HG03558 (cell line): ENCODE results near the gene SPN.
"Not testable (repeated sequence)": the region's sequence is repeated elsewhere in the genome, so short reads cannot be mapped to it uniquely, and the experiment has no call there.

Source experiments
- ATAC-seq: cut with Tn5 transposase; IDR thresholded peaks from one replicate; pipeline ENCODE4 v1.9.1; 2021; ENCODE audit warnings: moderate number of reproducible peaks; ENCODE audit not compliant: unreplicated experiment; ENCODE audit errors: extremely low read depth

The SPN gene

DNA sequence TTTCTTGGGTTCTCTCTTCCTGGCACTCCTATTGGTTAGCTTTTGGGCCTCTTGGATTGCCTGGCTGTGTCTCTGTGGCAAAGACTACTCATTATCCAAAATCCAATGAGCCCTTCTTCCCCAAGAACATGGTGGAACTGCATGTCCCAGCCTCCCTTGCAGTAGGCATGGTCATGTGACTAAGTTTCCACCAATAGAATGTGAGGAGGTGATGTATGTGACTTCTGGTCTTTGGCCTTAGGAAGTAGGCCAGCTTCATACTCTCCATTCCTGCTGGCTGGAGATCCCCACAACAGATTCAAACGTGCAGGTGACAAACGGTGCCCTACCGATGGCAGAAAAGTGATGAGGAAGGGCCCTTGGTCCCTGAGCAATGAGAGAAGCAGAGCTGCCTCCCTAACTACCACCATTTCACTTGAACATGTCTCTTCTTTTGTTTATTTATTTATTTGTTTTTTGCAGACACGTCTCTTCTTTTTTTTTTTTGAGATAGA lies 17.3 kb upstream of the SPN start:
- ATAC-seq, result no peak

- no peak for ATAC-seq
Measured at GRCh38 chr16:29646947-29647346, 16.1 kb upstream of the SPN start.

GRCh38 chr16:29649588-29650494 lies 13.2 kb upstream of the SPN start:
- no peak for ATAC-seq

DNA sequence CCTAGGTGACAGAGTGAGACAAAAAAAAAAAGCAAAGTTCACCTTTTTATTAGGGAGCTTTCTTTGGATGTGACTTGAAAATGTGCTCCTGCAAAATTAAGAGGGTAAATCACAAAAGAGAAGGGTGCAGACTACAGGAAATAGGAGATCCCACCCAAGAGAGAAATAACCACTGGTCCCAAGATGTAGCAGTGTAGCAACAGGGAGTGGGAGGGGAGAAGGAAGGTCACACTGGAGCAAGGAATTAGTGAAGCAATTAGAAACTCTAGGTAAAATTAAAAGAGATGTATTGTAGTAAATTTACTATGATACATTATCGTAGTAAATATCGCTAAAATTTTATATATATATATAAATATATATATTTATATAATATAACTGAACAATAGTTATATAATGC lies 12.3 kb upstream of the SPN start:
- no peak for ATAC-seq

- no peak for ATAC-seq
Measured at GRCh38 chr16:29651774-29652349, 11.2 kb upstream of the SPN start.

DNA sequence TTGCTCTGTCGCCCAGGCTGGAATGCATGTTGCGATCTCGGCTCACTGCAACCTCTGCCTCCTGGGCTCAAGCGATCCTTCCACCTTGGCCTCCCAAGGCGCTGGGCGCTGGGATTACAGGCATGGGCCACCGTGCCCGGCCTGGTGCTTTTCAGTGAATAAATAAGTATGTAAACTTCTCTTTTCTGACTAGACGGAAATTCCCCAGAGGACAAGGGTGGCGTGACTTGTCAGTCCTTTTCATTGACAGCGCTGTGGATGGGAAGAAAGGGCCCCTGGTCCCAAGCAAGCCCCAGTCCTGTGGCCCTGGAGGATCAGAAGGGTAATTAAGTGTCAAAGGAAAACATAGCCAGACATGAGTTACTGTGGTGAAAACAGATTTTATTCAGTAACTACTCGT lies 9.6 kb upstream of the SPN start:
- no peak for ATAC-seq

GRCh38 chr16:29653890-29654289 lies 9.2 kb upstream of the SPN start:
- ATAC-seq, result not testable (repeated sequence)

GRCh38 chr16:29656688-29657523 lies 6.1 kb upstream of the SPN start:
- no peak for ATAC-seq

DNA sequence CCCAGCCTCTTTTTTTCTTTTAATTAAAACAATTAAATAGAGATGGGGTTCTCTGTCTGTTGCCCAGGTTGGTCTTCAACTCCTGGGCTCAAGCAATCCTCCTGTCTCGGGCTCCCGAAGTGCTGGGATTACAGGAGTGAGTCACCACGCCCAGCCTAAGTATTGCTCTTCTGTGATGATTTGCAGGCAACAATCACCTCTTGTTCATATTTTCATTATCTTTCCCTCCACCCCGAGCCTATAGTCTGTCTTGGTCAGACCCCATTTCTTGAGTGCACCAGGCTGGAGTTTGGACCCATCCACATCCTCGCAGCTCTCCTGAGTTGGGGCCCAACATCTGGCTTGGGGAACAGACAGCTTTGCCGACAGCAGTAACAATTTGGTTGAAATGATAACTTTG lies 4.3 kb upstream of the SPN start:
- no peak for ATAC-seq

- no peak for ATAC-seq
Measured at GRCh38 chr16:29662000-29662728, 883 bp upstream of the SPN start.

DNA sequence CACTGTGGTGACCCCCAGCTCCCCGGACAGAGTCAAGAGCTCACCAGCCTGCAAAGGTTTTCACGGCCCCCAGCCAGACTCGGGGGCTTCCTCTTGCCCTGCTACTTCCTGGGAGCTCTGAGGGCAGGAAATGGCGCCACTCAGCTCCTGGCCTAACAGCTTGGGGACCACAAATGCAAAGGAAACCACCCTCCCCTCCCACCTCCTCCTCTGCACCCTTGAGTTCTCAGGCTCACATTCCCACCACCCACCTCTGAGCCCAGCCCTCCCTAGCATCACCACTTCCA lies 375 bp upstream of the SPN start:
- ATAC-seq, result no peak

DNA sequence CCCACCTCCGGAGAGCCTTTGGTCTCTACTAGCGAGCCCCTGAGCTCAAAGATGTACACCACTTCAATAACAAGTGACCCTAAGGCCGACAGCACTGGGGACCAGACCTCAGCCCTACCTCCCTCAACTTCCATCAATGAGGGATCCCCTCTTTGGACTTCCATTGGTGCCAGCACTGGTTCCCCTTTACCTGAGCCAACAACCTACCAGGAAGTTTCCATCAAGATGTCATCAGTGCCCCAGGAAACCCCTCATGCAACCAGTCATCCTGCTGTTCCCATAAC lies 702 bp downstream of the SPN start:
- no peak for ATAC-seq

DNA sequence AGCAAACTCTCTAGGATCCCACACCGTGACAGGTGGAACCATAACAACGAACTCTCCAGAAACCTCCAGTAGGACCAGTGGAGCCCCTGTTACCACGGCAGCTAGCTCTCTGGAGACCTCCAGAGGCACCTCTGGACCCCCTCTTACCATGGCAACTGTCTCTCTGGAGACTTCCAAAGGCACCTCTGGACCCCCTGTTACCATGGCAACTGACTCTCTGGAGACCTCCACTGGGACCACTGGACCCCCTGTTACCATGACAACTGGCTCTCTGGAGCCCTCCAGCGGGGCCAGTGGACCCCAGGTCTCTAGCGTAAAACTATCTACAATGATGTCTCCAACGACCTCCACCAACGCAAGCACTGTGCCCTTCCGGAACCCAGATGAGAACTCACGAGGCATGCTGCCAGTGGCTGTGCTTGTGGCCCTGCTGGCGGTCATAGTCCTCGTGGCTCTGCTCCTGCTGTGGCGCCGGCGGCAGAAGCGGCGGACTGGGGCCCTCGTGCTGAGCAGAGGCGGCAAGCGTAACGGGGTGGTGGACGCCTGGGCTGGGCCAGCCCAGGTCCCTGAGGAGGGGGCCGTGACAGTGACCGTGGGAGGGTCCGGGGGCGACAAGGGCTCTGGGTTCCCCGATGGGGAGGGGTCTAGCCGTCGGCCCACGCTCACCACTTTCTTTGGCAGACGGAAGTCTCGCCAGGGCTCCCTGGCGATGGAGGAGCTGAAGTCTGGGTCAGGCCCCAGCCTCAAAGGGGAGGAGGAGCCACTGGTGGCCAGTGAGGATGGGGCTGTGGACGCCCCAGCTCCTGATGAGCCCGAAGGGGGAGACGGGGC lies 1.3 kb downstream of the SPN start:
- ATAC-seq, result no peak

DNA sequence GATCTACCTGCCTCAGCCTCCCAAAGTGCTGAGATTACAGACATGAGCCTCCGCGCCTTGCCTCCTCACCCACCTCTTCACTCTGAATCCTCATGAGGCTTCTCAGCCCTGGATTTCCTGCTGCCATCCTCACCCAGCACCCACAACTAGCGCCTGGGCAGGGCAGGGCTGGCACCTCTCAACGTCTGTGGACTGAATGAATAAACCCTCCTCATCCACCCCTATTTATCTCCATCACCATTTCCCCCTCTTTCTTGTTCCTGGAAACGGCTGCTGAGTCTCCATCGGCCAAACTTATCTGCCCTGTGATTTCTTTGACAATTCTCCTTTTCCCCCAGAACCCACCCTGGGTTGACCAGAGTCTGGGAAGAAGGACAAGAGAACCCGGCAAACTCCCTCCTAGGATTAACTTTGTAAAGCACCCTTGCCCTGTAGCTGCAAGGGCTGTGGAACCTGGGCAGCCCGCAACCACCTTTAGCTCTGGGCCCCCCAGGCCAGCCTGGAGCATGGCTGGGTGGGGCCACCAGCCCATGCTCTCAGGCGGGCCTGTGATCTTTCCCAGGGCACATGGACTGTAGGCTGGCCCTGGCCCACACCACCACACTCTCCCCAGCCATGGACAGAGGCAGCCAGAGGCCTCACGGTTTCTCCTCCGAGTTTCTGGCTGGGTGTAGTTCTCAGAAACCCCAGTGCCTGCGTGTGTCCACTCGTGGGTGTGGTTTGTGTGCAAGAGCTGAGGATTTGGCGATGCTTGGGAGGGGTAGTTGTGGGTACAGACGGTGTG lies 2.4 kb downstream of the SPN start:
- no peak for ATAC-seq

DNA sequence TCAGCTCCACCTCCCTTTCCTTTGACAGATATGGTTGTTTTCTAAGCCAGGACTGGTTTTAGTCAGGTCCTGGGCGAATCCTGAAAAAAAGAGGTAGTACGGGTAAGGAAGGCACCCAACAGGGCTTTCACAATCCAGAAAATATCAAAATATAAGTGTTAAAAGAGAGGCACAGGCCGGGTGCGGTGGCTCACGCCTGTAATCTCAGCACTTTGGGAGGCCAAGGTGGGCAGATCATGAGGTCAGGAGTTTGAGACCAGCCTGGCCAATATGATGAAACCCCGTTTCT lies 4.2 kb downstream of the SPN start:
- ATAC-seq, result not testable (repeated sequence)

DNA sequence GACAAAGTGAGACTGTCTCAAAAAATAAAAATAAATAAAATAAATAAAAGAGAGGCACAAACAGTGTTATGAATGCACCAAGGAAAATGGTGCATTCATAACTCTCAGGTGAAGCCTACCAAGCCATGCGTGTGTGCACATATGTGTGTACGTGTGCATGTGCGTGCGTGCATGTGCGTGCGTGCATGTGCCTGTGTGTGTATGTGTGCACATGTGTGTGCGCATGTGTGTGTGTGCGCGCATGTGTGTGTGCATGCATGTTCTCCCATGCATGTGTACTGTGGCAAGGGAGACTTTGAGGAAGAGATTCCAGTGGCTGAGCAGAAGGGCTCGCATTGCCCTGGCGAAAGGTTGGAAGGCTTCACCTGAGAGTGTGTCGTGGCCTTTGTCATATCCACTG lies 4.7 kb downstream of the SPN start:
- ATAC-seq, result no peak

DNA sequence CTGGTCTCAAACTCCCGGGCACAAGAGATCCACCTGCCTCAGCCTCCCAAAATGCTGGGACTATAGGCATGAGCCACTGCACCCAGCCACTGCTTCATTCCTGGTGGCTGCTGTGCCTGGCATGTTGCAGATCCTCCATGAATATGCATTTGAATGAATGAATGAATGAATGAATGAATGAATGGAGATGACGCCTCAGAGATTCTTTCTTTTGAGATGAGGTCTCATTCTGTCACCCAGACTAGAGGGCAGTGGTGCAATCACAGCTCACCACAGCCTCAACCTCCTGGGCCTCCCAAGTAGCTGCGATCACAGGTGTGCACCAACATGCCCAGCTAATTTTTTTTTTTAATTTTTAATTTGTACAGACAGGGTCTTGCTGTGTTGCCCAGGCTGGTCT lies 5.2 kb downstream of the SPN start:
- ATAC-seq, result no peak

DNA sequence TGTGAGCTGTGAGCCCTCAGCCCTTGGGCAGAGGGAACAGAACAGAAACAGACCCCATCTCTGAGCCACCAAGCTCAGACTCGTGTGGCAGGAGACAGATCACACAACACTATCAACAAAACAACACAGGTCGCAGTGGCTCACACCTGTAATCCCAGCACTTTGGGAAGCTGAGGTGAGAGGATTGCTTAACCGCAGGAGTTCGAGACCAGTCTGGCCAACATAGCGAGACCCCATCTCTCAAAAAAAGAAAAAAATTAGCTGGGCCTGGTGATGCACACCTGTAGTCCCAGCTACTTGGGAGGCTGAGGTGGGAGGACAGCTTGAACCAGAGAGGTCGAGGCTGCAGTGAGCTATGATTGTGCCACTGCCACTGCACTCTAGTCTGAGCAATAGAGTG lies 10.5 kb downstream of the SPN start:
- ATAC-seq, result no peak

DNA sequence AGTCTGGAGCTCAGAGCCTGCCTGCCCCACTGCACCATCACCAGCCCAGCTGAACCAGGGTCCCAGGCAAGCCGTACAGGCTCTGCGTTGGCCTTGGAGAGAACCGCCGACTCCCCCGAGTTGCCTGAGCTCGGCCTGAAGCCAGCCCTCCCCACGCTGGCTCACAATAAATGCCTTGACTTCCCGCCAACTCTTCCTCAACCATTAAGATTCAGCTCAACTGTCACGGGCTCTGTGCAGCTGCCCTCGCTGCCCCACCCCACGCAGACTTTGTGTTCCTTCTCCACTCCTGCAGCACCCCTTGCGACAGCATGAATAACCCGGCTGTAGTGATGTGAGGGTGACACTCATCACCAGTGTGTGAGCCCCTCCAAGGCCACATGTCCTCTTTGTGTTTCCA lies 11.1 kb downstream of the SPN start:
- ATAC-seq, result no peak
